WERI-Rb-1 (cell line): Measurements from ENCODE around the gene SWT1.

Source experiments
- DNase-seq: peaks from one replicate; pipeline ENCODE4 v3.0.0-alpha.2; 2020
- H3K27ac ChIP-seq: fragments of 250-450 bp; sonication (Bioruptor Pico); 2 replicates; pipeline ENCODE4 v1.5.1; 2020; ENCODE audit warnings: mild to moderate bottlenecking, moderate library complexity
- H3K27me3 ChIP-seq: fragments of 250-450 bp; sonication (Bioruptor Pico); 2 replicates; pipeline ENCODE4 v1.5.1; 2021; ENCODE audit warnings: mild to moderate bottlenecking, low read depth, moderate library complexity; ENCODE audit not compliant: insufficient read depth, severe bottlenecking
- H3K36me3 ChIP-seq: fragments of 250-450 bp; sonication (Bioruptor Pico); 2 replicates; pipeline ENCODE4 v1.5.1; 2020; ENCODE audit warnings: mild to moderate bottlenecking, moderate library complexity
- H3K4me3 ChIP-seq: 2 replicates; pipeline ENCODE4 v1.5.1; 2011; ENCODE audit warnings: low read depth, mild to moderate bottlenecking, control low read depth, low read length
- H3K9me3 ChIP-seq: fragments of 250-450 bp; sonication (Bioruptor Pico); 2 replicates; pipeline ENCODE4 v1.5.1; 2021; ENCODE audit warnings: mild to moderate bottlenecking, moderate library complexity; ENCODE audit not compliant: severe bottlenecking
- CTCF ChIP-seq: IDR thresholded peaks from 2 replicates; pipeline ENCODE4 v1.5.1; 2011; ENCODE audit warnings: low read depth, mild to moderate bottlenecking, control low read depth, inconsistent platforms, low read length

SWT1 gene

GRCh38 chr1:185152187-185152767 is 4.7 kb upstream of the SWT1 start:
- H3K9me3 ChIP-seq: no peaks in the 10 kb centered on the region
- peaks cover 18% of the 10 kb centered on the region for H3K36me3 ChIP-seq
- no peaks in the 10 kb centered on the region for H3K27me3 ChIP-seq
- no peak for TF ChIP-seq CTCF
- no peak overlapping the region for H3K27ac ChIP-seq
- no peak overlapping the region for H3K4me3 ChIP-seq
- no peak for DNase-seq

GRCh38 chr1:185154912-185155513 is 2.0 kb upstream of the SWT1 start:
- TF ChIP-seq CTCF: no peak
- Histone ChIP-seq H3K27ac (no peak overlapping the region), H3K27me3 (no peaks in the 10 kb centered on the region), H3K4me3 (no peak overlapping the region), H3K9me3 (no peaks in the 10 kb centered on the region), H3K36me3 (peaks cover 7% of the 10 kb centered on the region; the same call in 1 of the 2 replicates)
- no peak for DNase-seq

- peak overlapping the region; percentile 93 for H3K27ac ChIP-seq
- H3K9me3 ChIP-seq: no peaks in the 10 kb centered on the region
- H3K4me3 ChIP-seq: peak overlapping the region; percentile 84
- no peak for DNase-seq
- no peak for TF ChIP-seq CTCF
- H3K36me3 ChIP-seq: peaks cover 4% of the 10 kb centered on the region; the same call in 1 of the 2 replicates
- H3K27me3 ChIP-seq: no peaks in the 10 kb centered on the region
These were observed 1.2 kb upstream of the SWT1 start for GRCh38 chr1:185155600-185156287.

- peaks cover 4% of the 10 kb centered on the region; the same call in 1 of the 2 replicates for H3K36me3 ChIP-seq
- DNase-seq: no peak
- no peaks in the 10 kb centered on the region for H3K27me3 ChIP-seq
- H3K4me3 ChIP-seq: peak overlapping the region; percentile 84
- peak overlapping the region; percentile 93 for H3K27ac ChIP-seq
- no peaks in the 10 kb centered on the region for H3K9me3 ChIP-seq
- TF ChIP-seq CTCF: no peak
These were observed 596 bp upstream of the SWT1 start for GRCh38 chr1:185156288-185156853.

GRCh38 chr1:185157599-185158412 is 839 bp downstream of the SWT1 start:
- TF ChIP-seq CTCF: no peak
- Histone ChIP-seq H3K9me3 (no peaks in the 10 kb centered on the region), H3K27me3 (no peaks in the 10 kb centered on the region), H3K4me3 (peak overlapping the region; percentile 84), H3K27ac (peak overlapping the region; percentile 52; the same call in 1 of the 2 replicates), H3K36me3 (peaks cover 4% of the 10 kb centered on the region; the same call in 1 of the 2 replicates)
- DNase-seq: peak; percentile 10
